ENCODE results near the gene RAB28.

The RAB28 gene

GRCh38 chr4:13371048-13371447 is 113.1 kb downstream of the RAB28 start:
- H3K4me1 ChIP-seq (ENCODE audit: control insufficient read depth, insufficient read depth, low read depth, low read length) = no peaks in the 10 kb centered on the region
- no peak overlapping the region for H3K4me2 ChIP-seq (ENCODE audit: low read length, poor library complexity, severe bottlenecking)
- no peak overlapping the region for H2BK5ac ChIP-seq (ENCODE audit: low read depth, low read length, poor library complexity, severe bottlenecking)
- H3K36me3 ChIP-seq (ENCODE audit: control insufficient read depth in 1 of 2, insufficient read depth in 2 of 2, low read depth in 1 of 2, low read length in 2 of 2) = peaks cover 0 to 18% of the 10 kb centered on the region in 2 experiments
- no peak overlapping the region for H3K4ac ChIP-seq (ENCODE audit: low read depth in 1 of 2, low read length in 2 of 2)
- H2BK12ac ChIP-seq (ENCODE audit: low read length in 2 of 2) = no peak overlapping the region
- no peaks in the 10 kb centered on the region for H3K27me3 ChIP-seq (ENCODE audit: control insufficient read depth in 1 of 2, insufficient read depth in 1 of 2, low read length in 2 of 2)
- DNase-seq = no peak
- H3K4me3 ChIP-seq (ENCODE audit: insufficient read depth in 1 of 2, low read depth in 1 of 2, low read length in 2 of 2) = no peak overlapping the region
- no peak overlapping the region for H4K8ac ChIP-seq (ENCODE audit: low read length)
- H3K9ac ChIP-seq (ENCODE audit: low read length) = no peak overlapping the region
- H3K79me1 ChIP-seq (replicated peaks; ENCODE audit: low read length, poor library complexity, severe bottlenecking) = no peaks in the 10 kb centered on the region
- no peak overlapping the region for H3K14ac ChIP-seq (ENCODE audit: low read length in 2 of 2)
- H3K9me3 ChIP-seq (ENCODE audit: control insufficient read depth, low read length) = no peaks in the 10 kb centered on the region
- H2BK15ac ChIP-seq (ENCODE audit: low read depth, poor library complexity, severe bottlenecking) = no peak overlapping the region
- no peak overlapping the region for H4K91ac ChIP-seq (ENCODE audit: low read length)
- no peak overlapping the region for H2BK120ac ChIP-seq (ENCODE audit: low read depth, low read length)
- WGBS = 89% methylated on average over 2 of the region's 3 CpGs
- H3K27ac ChIP-seq (ENCODE audit: low read length, poor library complexity, severe bottlenecking) = no peak overlapping the region
- H3K23ac ChIP-seq (ENCODE audit: low read length in 2 of 2) = no peak overlapping the region
- no peak overlapping the region for H3K18ac ChIP-seq (ENCODE audit: low read depth in 1 of 2, low read length in 2 of 2)
- no peak overlapping the region for H2AFZ ChIP-seq (ENCODE audit: low read depth, low read length)
- no peak overlapping the region for H2AK5ac ChIP-seq (ENCODE audit: low read length, severe bottlenecking)

GRCh38 chr4:13368217-13368616 is 115.9 kb downstream of the RAB28 start:
- Histone ChIP-seq H3K27me3 (ENCODE audit: control insufficient read depth in 1 of 2, insufficient read depth in 1 of 2, low read length in 2 of 2) (no peaks in the 10 kb centered on the region), H3K27ac (ENCODE audit: low read length, poor library complexity, severe bottlenecking) (no peak overlapping the region), H3K9me3 (ENCODE audit: control insufficient read depth, low read length) (no peaks in the 10 kb centered on the region), H3K36me3 (ENCODE audit: control insufficient read depth in 1 of 2, insufficient read depth in 2 of 2, low read depth in 1 of 2, low read length in 2 of 2) (peaks cover 2 to 24% of the 10 kb centered on the region in 2 experiments), H4K91ac (ENCODE audit: low read length) (no peak overlapping the region), H3K18ac (ENCODE audit: low read depth in 1 of 2, low read length in 2 of 2) (no peak overlapping the region), H3K4me3 (ENCODE audit: insufficient read depth in 1 of 2, low read depth in 1 of 2, low read length in 2 of 2) (no peak overlapping the region), H3K14ac (ENCODE audit: low read length in 2 of 2) (no peak overlapping the region), H3K23ac (ENCODE audit: low read length in 2 of 2) (no peak overlapping the region), H2BK5ac (ENCODE audit: low read depth, low read length, poor library complexity, severe bottlenecking) (no peak overlapping the region), H3K4me1 (ENCODE audit: control insufficient read depth, insufficient read depth, low read depth, low read length) (no peaks in the 10 kb centered on the region), H2BK15ac (ENCODE audit: low read depth, poor library complexity, severe bottlenecking) (no peak overlapping the region), H2AK5ac (ENCODE audit: low read length, severe bottlenecking) (no peak overlapping the region), H2BK120ac (ENCODE audit: low read depth, low read length) (no peak overlapping the region), H3K9ac (ENCODE audit: low read length) (no peak overlapping the region), H2AFZ (ENCODE audit: low read depth, low read length) (no peak overlapping the region), H3K4ac (ENCODE audit: low read depth in 1 of 2, low read length in 2 of 2) (no peak overlapping the region), H2BK12ac (ENCODE audit: low read length in 2 of 2) (no peak overlapping the region), H4K8ac (ENCODE audit: low read length) (no peak overlapping the region), H3K4me2 (ENCODE audit: low read length, poor library complexity, severe bottlenecking) (no peak overlapping the region), H3K79me1 (replicated peaks; ENCODE audit: low read length, poor library complexity, severe bottlenecking) (no peaks in the 10 kb centered on the region)
- no peak for DNase-seq
- 83% methylated on average over 1 of the region's 2 CpGs for WGBS

GRCh38 chr4:13367691-13368090 is 116.4 kb downstream of the RAB28 start:
- Histone ChIP-seq H4K91ac (ENCODE audit: low read length) (no peak overlapping the region), H2BK5ac (ENCODE audit: low read depth, low read length, poor library complexity, severe bottlenecking) (no peak overlapping the region), H3K79me1 (replicated peaks; ENCODE audit: low read length, poor library complexity, severe bottlenecking) (no peaks in the 10 kb centered on the region), H2AK5ac (ENCODE audit: low read length, severe bottlenecking) (no peak overlapping the region), H3K4me2 (ENCODE audit: low read length, poor library complexity, severe bottlenecking) (no peak overlapping the region), H3K9ac (ENCODE audit: low read length) (no peak overlapping the region), H3K18ac (ENCODE audit: low read depth in 1 of 2, low read length in 2 of 2) (no peak overlapping the region), H2AFZ (ENCODE audit: low read depth, low read length) (no peak overlapping the region), H3K27ac (ENCODE audit: low read length, poor library complexity, severe bottlenecking) (no peak overlapping the region), H3K9me3 (ENCODE audit: control insufficient read depth, low read length) (no peaks in the 10 kb centered on the region), H3K36me3 (ENCODE audit: control insufficient read depth in 1 of 2, insufficient read depth in 2 of 2, low read depth in 1 of 2, low read length in 2 of 2) (peaks cover 2 to 24% of the 10 kb centered on the region in 2 experiments), H2BK12ac (ENCODE audit: low read length in 2 of 2) (no peak overlapping the region), H2BK15ac (ENCODE audit: low read depth, poor library complexity, severe bottlenecking) (no peak overlapping the region), H3K4ac (ENCODE audit: low read depth in 1 of 2, low read length in 2 of 2) (no peak overlapping the region), H3K4me3 (ENCODE audit: insufficient read depth in 1 of 2, low read depth in 1 of 2, low read length in 2 of 2) (no peak overlapping the region), H4K8ac (ENCODE audit: low read length) (no peak overlapping the region), H3K14ac (ENCODE audit: low read length in 2 of 2) (no peak overlapping the region), H3K4me1 (ENCODE audit: control insufficient read depth, insufficient read depth, low read depth, low read length) (no peaks in the 10 kb centered on the region), H3K27me3 (ENCODE audit: control insufficient read depth in 1 of 2, insufficient read depth in 1 of 2, low read length in 2 of 2) (no peaks in the 10 kb centered on the region), H2BK120ac (ENCODE audit: low read depth, low read length) (no peak overlapping the region), H3K23ac (ENCODE audit: low read length in 2 of 2) (no peak overlapping the region)
- DNase-seq = no peak
- 100% methylated on average over 2 of the region's 6 CpGs for WGBS

- Histone ChIP-seq H2AFZ (ENCODE audit: low read depth, low read length) (no peak overlapping the region), H3K36me3 (ENCODE audit: control insufficient read depth in 1 of 2, insufficient read depth in 2 of 2, low read depth in 1 of 2, low read length in 2 of 2) (peaks cover 2 to 24% of the 10 kb centered on the region in 2 experiments), H2BK120ac (ENCODE audit: low read depth, low read length) (no peak overlapping the region), H3K9me3 (ENCODE audit: control insufficient read depth, low read length) (no peaks in the 10 kb centered on the region), H3K23ac (ENCODE audit: low read length in 2 of 2) (no peak overlapping the region), H2BK15ac (ENCODE audit: low read depth, poor library complexity, severe bottlenecking) (no peak overlapping the region), H3K18ac (ENCODE audit: low read depth in 1 of 2, low read length in 2 of 2) (no peak overlapping the region), H3K4me1 (ENCODE audit: control insufficient read depth, insufficient read depth, low read depth, low read length) (no peaks in the 10 kb centered on the region), H3K27me3 (ENCODE audit: control insufficient read depth in 1 of 2, insufficient read depth in 1 of 2, low read length in 2 of 2) (no peaks in the 10 kb centered on the region), H4K8ac (ENCODE audit: low read length) (no peak overlapping the region), H3K27ac (ENCODE audit: low read length, poor library complexity, severe bottlenecking) (no peak overlapping the region), H3K9ac (ENCODE audit: low read length) (no peak overlapping the region), H3K4me3 (ENCODE audit: insufficient read depth in 1 of 2, low read depth in 1 of 2, low read length in 2 of 2) (no peak overlapping the region), H2BK12ac (ENCODE audit: low read length in 2 of 2) (no peak overlapping the region), H2AK5ac (ENCODE audit: low read length, severe bottlenecking) (no peak overlapping the region), H3K14ac (ENCODE audit: low read length in 2 of 2) (no peak overlapping the region), H2BK5ac (ENCODE audit: low read depth, low read length, poor library complexity, severe bottlenecking) (no peak overlapping the region), H3K79me1 (replicated peaks; ENCODE audit: low read length, poor library complexity, severe bottlenecking) (no peaks in the 10 kb centered on the region), H3K4ac (ENCODE audit: low read depth in 1 of 2, low read length in 2 of 2) (no peak overlapping the region), H3K4me2 (ENCODE audit: low read length, poor library complexity, severe bottlenecking) (no peak overlapping the region), H4K91ac (ENCODE audit: low read length) (no peak overlapping the region)
- no peak for DNase-seq
Observed at GRCh38 chr4:13367244-13367643, 116.9 kb downstream of the RAB28 start.
